ENCODE data around the gene TSPAN18.

DNA sequence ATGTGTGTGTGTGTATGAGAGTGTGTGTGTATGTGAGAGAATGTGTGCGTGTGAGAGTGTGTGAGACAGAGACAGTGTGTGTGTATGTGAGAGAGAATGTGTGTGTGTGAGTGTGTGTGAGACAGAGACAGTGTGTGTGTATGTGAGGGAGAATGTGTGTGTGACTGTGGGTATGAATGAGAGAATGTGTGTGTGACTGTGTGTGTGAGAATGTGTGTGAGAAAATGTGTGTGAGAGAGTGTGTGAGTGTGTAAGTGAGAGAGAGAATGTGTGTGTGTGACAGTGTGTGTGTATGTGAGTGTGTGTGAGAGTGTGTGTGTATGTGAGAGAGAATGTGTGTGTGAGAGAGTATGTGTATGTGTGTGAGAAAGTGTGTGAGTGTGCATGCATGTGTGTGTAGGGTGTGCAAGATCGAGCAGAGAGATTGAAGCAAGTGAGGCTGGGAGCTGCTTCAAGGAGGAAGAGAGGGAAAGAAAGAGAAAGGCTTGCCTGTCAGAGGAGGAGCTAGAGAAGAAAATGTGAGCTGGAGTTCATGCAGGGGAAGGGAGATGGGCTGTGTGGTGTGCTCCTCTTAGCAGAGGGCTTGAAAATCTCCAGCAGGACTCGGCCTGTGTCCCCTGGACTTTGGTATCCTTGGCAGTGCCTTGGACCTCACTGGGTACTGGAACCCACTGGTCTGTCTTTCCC, 251.7 kb downstream of the TSPAN18 start:
- TF ChIP-seq POLR2AphosphoS5 (IDR thresholded peaks at IDR 0.05; ENCODE audit: low read depth, low read length) (no peak), CTCF (IDR thresholded peaks at IDR 0.05) (no peak), TCF7L2 (IDR thresholded peaks at IDR 0.05; ENCODE audit: low read depth, low read length) (no peak), SIN3A (IDR thresholded peaks at IDR 0.05; ENCODE audit: borderline replicate concordance, insufficient read depth, low read depth, low read length) (no peak)
- TF ChIP-seq, protein P1, sequence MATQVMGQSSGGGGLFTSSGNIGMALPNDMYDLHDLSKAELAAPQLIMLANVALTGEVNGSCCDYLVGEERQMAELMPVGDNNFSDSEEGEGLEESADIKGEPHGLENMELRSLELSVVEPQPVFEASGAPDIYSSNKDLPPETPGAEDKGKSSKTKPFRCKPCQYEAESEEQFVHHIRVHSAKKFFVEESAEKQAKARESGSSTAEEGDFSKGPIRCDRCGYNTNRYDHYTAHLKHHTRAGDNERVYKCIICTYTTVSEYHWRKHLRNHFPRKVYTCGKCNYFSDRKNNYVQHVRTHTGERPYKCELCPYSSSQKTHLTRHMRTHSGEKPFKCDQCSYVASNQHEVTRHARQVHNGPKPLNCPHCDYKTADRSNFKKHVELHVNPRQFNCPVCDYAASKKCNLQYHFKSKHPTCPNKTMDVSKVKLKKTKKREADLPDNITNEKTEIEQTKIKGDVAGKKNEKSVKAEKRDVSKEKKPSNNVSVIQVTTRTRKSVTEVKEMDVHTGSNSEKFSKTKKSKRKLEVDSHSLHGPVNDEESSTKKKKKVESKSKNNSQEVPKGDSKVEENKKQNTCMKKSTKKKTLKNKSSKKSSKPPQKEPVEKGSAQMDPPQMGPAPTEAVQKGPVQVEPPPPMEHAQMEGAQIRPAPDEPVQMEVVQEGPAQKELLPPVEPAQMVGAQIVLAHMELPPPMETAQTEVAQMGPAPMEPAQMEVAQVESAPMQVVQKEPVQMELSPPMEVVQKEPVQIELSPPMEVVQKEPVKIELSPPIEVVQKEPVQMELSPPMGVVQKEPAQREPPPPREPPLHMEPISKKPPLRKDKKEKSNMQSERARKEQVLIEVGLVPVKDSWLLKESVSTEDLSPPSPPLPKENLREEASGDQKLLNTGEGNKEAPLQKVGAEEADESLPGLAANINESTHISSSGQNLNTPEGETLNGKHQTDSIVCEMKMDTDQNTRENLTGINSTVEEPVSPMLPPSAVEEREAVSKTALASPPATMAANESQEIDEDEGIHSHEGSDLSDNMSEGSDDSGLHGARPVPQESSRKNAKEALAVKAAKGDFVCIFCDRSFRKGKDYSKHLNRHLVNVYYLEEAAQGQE (IDR thresholded peaks at IDR 0.05; ENCODE audit: insufficient read depth in 1 of 2, low read depth in 2 of 2, low read length in 1 of 2), result no peak

Data from Panc1 (cell line).